IPS-NIHi11 (cell line): ENCODE results near the gene ITPK1.

ENCODE experiments used
- DNase-seq: peaks from one replicate; pipeline ENCODE4 v3.0.0; 2012; ENCODE audit warnings: mixed read lengths, low spot score

Gene ITPK1

GRCh38 chr14:92936085-92936484 is 179.6 kb downstream of the ITPK1 start:
- DNase-seq, result no peak

GRCh38 chr14:92935446-92935845 is 180.3 kb downstream of the ITPK1 start:
- no peak for DNase-seq

- no peak for DNase-seq
Observed at GRCh38 chr14:92934196-92935085, 181.3 kb downstream of the ITPK1 start.

GRCh38 chr14:92933481-92933880 is 182.2 kb downstream of the ITPK1 start:
- no peak for DNase-seq

GRCh38 chr14:92932448-92933395 is 183.0 kb downstream of the ITPK1 start:
- no peak for DNase-seq

GRCh38 chr14:92931681-92932447 is 183.9 kb downstream of the ITPK1 start:
- no peak for DNase-seq

- DNase-seq, result no peak
Observed at GRCh38 chr14:92930737-92931602, 184.8 kb downstream of the ITPK1 start.

- DNase-seq, result no peak
Observed at GRCh38 chr14:92929689-92930608, 185.8 kb downstream of the ITPK1 start.

GRCh38 chr14:92928961-92929688 is 186.6 kb downstream of the ITPK1 start:
- no peak for DNase-seq

- DNase-seq, result no peak
Observed at GRCh38 chr14:92928258-92928629, 187.5 kb downstream of the ITPK1 start.

- no peak for DNase-seq
Observed at GRCh38 chr14:92927349-92928257, 188.1 kb downstream of the ITPK1 start.

GRCh38 chr14:92926931-92927330 is 188.8 kb downstream of the ITPK1 start:
- DNase-seq, result no peak

- DNase-seq, result no peak
Observed at GRCh38 chr14:92926180-92926845, 189.4 kb downstream of the ITPK1 start.

GRCh38 chr14:92925446-92925845 is 190.3 kb downstream of the ITPK1 start:
- no peak for DNase-seq

- peak; percentile 55 for DNase-seq
Observed at GRCh38 chr14:92924247-92924646, 191.5 kb downstream of the ITPK1 start.

GRCh38 chr14:92923744-92924103 is 192.0 kb downstream of the ITPK1 start:
- DNase-seq, result no peak

GRCh38 chr14:92922883-92923743 is 192.6 kb downstream of the ITPK1 start, which contains the start of gene CHGA:
Gene CHGA (plus strand): TSS chr14:92923150. CDS start chr14:92923360, 210 bp downstream.
- DNase-seq, result peak; percentile 95
